ENCODE data around the gene EHBP1. TPM values are rescaled to one million over a fixed set of nuclear protein-coding genes. Genes with fewer than 3 reads are reported as not detected.

EHBP1 gene
- total and polyA plus RNA-seq, 2 experiments from 2014 or later = 27.2 to 47.9 TPM

- no peak overlapping the region for H3K4me3 Mint-ChIP-seq
- TF ChIP-seq EZH2 (IDR thresholded peaks at IDR 0.05; ENCODE audit: low read depth, unreplicated experiment) (no peak), CREB1 (CRISPR knock-in tag; IDR thresholded peaks at IDR 0.05; ENCODE audit: low read depth) (no peak), ZNF462 (CRISPR knock-in tag; IDR thresholded peaks at IDR 0.05) (no peak), EZH2phosphoT487 (IDR thresholded peaks at IDR 0.05; ENCODE audit: unreplicated experiment) (no peak), CTCF (conservative IDR thresholded peaks at IDR 0.05; ENCODE audit: low read depth in 2 of 2) (no peak), ZNF114 (CRISPR knock-in tag; IDR thresholded peaks at IDR 0.05) (no peak), REST (IDR thresholded peaks at IDR 0.05; ENCODE audit: unreplicated experiment) (no peak), STAT1 (IDR thresholded peaks at IDR 0.05; ENCODE audit: unreplicated experiment) (no peak), JUNB (IDR thresholded peaks at IDR 0.05; ENCODE audit: unreplicated experiment) (no peak)
- no peak overlapping the region for H3K27ac Mint-ChIP-seq
- Histone ChIP-seq H3K36me3 (ENCODE audit: insufficient read depth) (no peaks in the 10 kb centered on the region), H2AFZ (no peak overlapping the region), H3K27ac (ENCODE audit: low read depth) (no peak overlapping the region), H3K27me3 (ENCODE audit: insufficient read depth) (no peaks in the 10 kb centered on the region), H3K4me2 (no peak overlapping the region), H3K4me1 (ENCODE audit: insufficient read depth) (peaks cover 7% of the 10 kb centered on the region; the same call in 1 of the 2 replicates), H3F3A (replicated peaks; ENCODE audit: low read depth) (no peaks in the 10 kb centered on the region), H4K20me1 (replicated peaks; ENCODE audit: insufficient read depth) (no peaks in the 10 kb centered on the region), H3K9me2 (ENCODE audit: insufficient read depth) (peaks cover 6% of the 10 kb centered on the region; the same call in 1 of the 2 replicates), H3K4me3 (no peak overlapping the region), H3K79me2 (replicated peaks; ENCODE audit: insufficient read depth) (no peaks in the 10 kb centered on the region)
- H3K27me3 Mint-ChIP-seq (ENCODE audit: insufficient read depth, low read depth, poor library complexity) = peaks cover 2% of the 10 kb centered on the region
- DNase-seq (ENCODE audit: low spot score) (no peak), ATAC-seq (no peak)
- no peaks in the 10 kb centered on the region for H3K9me3 Mint-ChIP-seq
- H3K36me3 Mint-ChIP-seq (ENCODE audit: low read depth) = no peaks in the 10 kb centered on the region
- H3K4me1 Mint-ChIP-seq = peaks cover 14% of the 10 kb centered on the region
These were observed 36.3 kb upstream of the EHBP1 start for GRCh38 chr2:62669180-62669579.

All from GM23338 (cell line).